ENCODE data around the gene HSD11B1L.

The HSD11B1L gene

GRCh38 chr19:5680437-5681368 lies at the start of gene HSD11B1L, which contains the start of gene MICOS13:
TSS of gene HSD11B1L (plus strand) at chr19:5681027. CDS start at chr19:5684833, 3,806 bp downstream.
TSS of gene MICOS13 (minus strand) at chr19:5680516. CDS start at chr19:5680486, 30 bp downstream.
- peak; percentile 97 for DNase-seq

GRCh38 chr19:5631567-5632240 lies 49.1 kb upstream of the HSD11B1L start:
- no peak for DNase-seq

- DNase-seq, result no peak
Measured at GRCh38 chr19:5632241-5632612, 48.6 kb upstream of the HSD11B1L start.

- DNase-seq, result no peak
Measured at GRCh38 chr19:5632657-5633056, 48.2 kb upstream of the HSD11B1L start.

- no peak for DNase-seq
Measured at GRCh38 chr19:5635427-5635826, 45.4 kb upstream of the HSD11B1L start.

- no peak for DNase-seq
Measured at GRCh38 chr19:5637971-5638370, 42.9 kb upstream of the HSD11B1L start.

GRCh38 chr19:5641171-5641570 lies 39.7 kb upstream of the HSD11B1L start:
- DNase-seq, result no peak

GRCh38 chr19:5642204-5642603 lies 38.6 kb upstream of the HSD11B1L start:
- no peak for DNase-seq

GRCh38 chr19:5643060-5643459 lies 37.8 kb upstream of the HSD11B1L start:
- DNase-seq, result no peak

GRCh38 chr19:5644037-5644436 lies 36.8 kb upstream of the HSD11B1L start:
- no peak for DNase-seq

- DNase-seq, result no peak
Measured at GRCh38 chr19:5645409-5645808, 35.4 kb upstream of the HSD11B1L start.

- no peak for DNase-seq
Measured at GRCh38 chr19:5646703-5647102, 34.1 kb upstream of the HSD11B1L start.

- DNase-seq, result no peak
Measured at GRCh38 chr19:5648464-5648863, 32.4 kb upstream of the HSD11B1L start.

GRCh38 chr19:5651361-5651760 lies 29.5 kb upstream of the HSD11B1L start:
- DNase-seq, result no peak

GRCh38 chr19:5652261-5652660 lies 28.6 kb upstream of the HSD11B1L start:
- DNase-seq, result no peak

- DNase-seq, result no peak
Measured at GRCh38 chr19:5654931-5655330, 25.9 kb upstream of the HSD11B1L start.

GRCh38 chr19:5655412-5655811 lies 25.4 kb upstream of the HSD11B1L start:
- no peak for DNase-seq

- DNase-seq, result no peak
Measured at GRCh38 chr19:5661483-5661882, 19.3 kb upstream of the HSD11B1L start.

GRCh38 chr19:5663904-5664303 lies 16.9 kb upstream of the HSD11B1L start:
- DNase-seq, result no peak

- DNase-seq, result no peak
Measured at GRCh38 chr19:5664515-5664914, 16.3 kb upstream of the HSD11B1L start.

- DNase-seq, result no peak
Measured at GRCh38 chr19:5665781-5666513, 14.9 kb upstream of the HSD11B1L start.

- no peak for DNase-seq
Measured at GRCh38 chr19:5666921-5667610, 13.8 kb upstream of the HSD11B1L start.
